ENCODE results near the gene PBX3.

PBX3 gene

GRCh38 chr9:125815568-125815967 lies 68.4 kb downstream of the PBX3 start:
- no peak for DNase-seq
- no peak for TF ChIP-seq CTCF (IDR thresholded peaks at IDR 0.05)
- Histone ChIP-seq H3K27ac (no peak overlapping the region), H3K4me1 (no peaks in the 10 kb centered on the region), H3K9me3 (no peaks in the 10 kb centered on the region), H3K36me3 (no peaks in the 10 kb centered on the region), H3K4me3 (no peak overlapping the region), H3K27me3 (no peaks in the 10 kb centered on the region)
- intact Hi-C loops (cut with DNase I; ENCODE audit: low total_unique reads): no loop called here

GRCh38 chr9:125816321-125816720 lies 69.1 kb downstream of the PBX3 start:
- H3K4me1 ChIP-seq: no peaks in the 10 kb centered on the region
- intact Hi-C loops (cut with DNase I; ENCODE audit: low total_unique reads): no loop called here
- TF ChIP-seq CTCF (IDR thresholded peaks at IDR 0.05): no peak
- H3K27ac ChIP-seq: no peak overlapping the region
- H3K36me3 ChIP-seq: no peaks in the 10 kb centered on the region
- H3K27me3 ChIP-seq: no peaks in the 10 kb centered on the region
- no peak overlapping the region for H3K4me3 ChIP-seq
- no peaks in the 10 kb centered on the region for H3K9me3 ChIP-seq
- DNase-seq: no peak

GRCh38 chr9:125820100-125820804 lies 73.1 kb downstream of the PBX3 start:
- Histone ChIP-seq H3K27ac (no peak overlapping the region), H3K4me1 (peaks cover 0 to 7% (median 0%) of the 10 kb centered on the region in 4 donors), H3K9me3 (no peaks in the 10 kb centered on the region), H3K4me3 (no peak overlapping the region), H3K27me3 (no peaks in the 10 kb centered on the region), H3K36me3 (no peaks in the 10 kb centered on the region)
- intact Hi-C loops (cut with DNase I; ENCODE audit: low total_unique reads): no loop called here
- no peak for DNase-seq
- TF ChIP-seq CTCF (IDR thresholded peaks at IDR 0.05): no peak

- TF ChIP-seq CTCF (IDR thresholded peaks at IDR 0.05): no peak
- Histone ChIP-seq H3K27me3 (no peaks in the 10 kb centered on the region), H3K9me3 (no peaks in the 10 kb centered on the region), H3K36me3 (no peaks in the 10 kb centered on the region), H3K4me1 (peaks cover 0 to 7% (median 0%) of the 10 kb centered on the region in 4 donors), H3K27ac (no peak overlapping the region), H3K4me3 (no peak overlapping the region)
- intact Hi-C loops (cut with DNase I; ENCODE audit: low total_unique reads): no loop called here
- no peak for DNase-seq
Measured at GRCh38 chr9:125821078-125821477, 73.9 kb downstream of the PBX3 start.

- Histone ChIP-seq H3K9me3 (no peaks in the 10 kb centered on the region), H3K4me1 (peaks cover 0 to 7% (median 0%) of the 10 kb centered on the region in 4 donors), H3K4me3 (no peak overlapping the region), H3K36me3 (no peaks in the 10 kb centered on the region), H3K27me3 (no peaks in the 10 kb centered on the region), H3K27ac (no peak overlapping the region)
- TF ChIP-seq CTCF (IDR thresholded peaks at IDR 0.05): no peak
- DNase-seq: no peak
- intact Hi-C loops (cut with DNase I; ENCODE audit: low total_unique reads): no loop called here
Measured at GRCh38 chr9:125822160-125822559, 75.0 kb downstream of the PBX3 start.
